ENCODE data around the gene TRPT1. TPM values are rescaled to one million over a fixed set of nuclear protein-coding genes. Genes with fewer than 3 reads are reported as not detected.
A peak's percentile ranks its signal among the peaks of the same experiment; 100 is the strongest.

TRPT1 gene
- total RNA-seq, 1 donor from 2014 or later = 53.2 TPM

GRCh38 chr11:64204464-64204989, 21.5 kb downstream of the TRPT1 start:
- Histone ChIP-seq H3K9me3 (ENCODE audit: control insufficient read depth in 3 of 3, low read length in 3 of 3) (no peaks in the 10 kb centered on the region), H3K27me3 (ENCODE audit: control insufficient read depth in 3 of 3, insufficient read depth in 3 of 3, low read length in 3 of 3) (no peaks in the 10 kb centered on the region), H3K9ac (ENCODE audit: low read depth in 1 of 3, low read length in 3 of 3) (peak overlapping the region in 1 of 3 donors; percentile 8), H3K27ac (ENCODE audit: low read depth, low read length) (no peak overlapping the region), H3K4me3 (ENCODE audit: low read length in 3 of 3) (no peak overlapping the region), H3K36me3 (ENCODE audit: control insufficient read depth in 3 of 3, insufficient read depth in 3 of 3, low read length in 3 of 3) (peaks cover 41 to 49% (median 49%) of the 10 kb centered on the region in 3 donors), H3K4me1 (ENCODE audit: control insufficient read depth in 3 of 3, insufficient read depth in 3 of 3, low read length in 3 of 3) (peaks cover 17 to 43% (median 37%) of the 10 kb centered on the region in 3 donors)

- no peaks in the 10 kb centered on the region for H3K9me3 ChIP-seq (ENCODE audit: control insufficient read depth in 3 of 3, low read length in 3 of 3)
- H3K27me3 ChIP-seq (ENCODE audit: control insufficient read depth in 3 of 3, insufficient read depth in 3 of 3, low read length in 3 of 3) = no peaks in the 10 kb centered on the region
- H3K27ac ChIP-seq (ENCODE audit: low read depth, low read length) = no peak overlapping the region
- H3K36me3 ChIP-seq (ENCODE audit: control insufficient read depth in 3 of 3, insufficient read depth in 3 of 3, low read length in 3 of 3) = peaks cover 41 to 49% (median 49%) of the 10 kb centered on the region in 3 donors
- peaks cover 17 to 43% (median 37%) of the 10 kb centered on the region in 3 donors for H3K4me1 ChIP-seq (ENCODE audit: control insufficient read depth in 3 of 3, insufficient read depth in 3 of 3, low read length in 3 of 3)
- H3K9ac ChIP-seq (ENCODE audit: low read depth in 1 of 3, low read length in 3 of 3) = peak overlapping the region in 1 of 3 donors; percentile 8
- H3K4me3 ChIP-seq (ENCODE audit: low read length in 3 of 3) = no peak overlapping the region
Observed at GRCh38 chr11:64204080-64204440, 21.9 kb downstream of the TRPT1 start.

GRCh38 chr11:64203421-64204079, 22.4 kb downstream of the TRPT1 start:
- Histone ChIP-seq H3K9me3 (ENCODE audit: control insufficient read depth in 3 of 3, low read length in 3 of 3) (no peaks in the 10 kb centered on the region), H3K36me3 (ENCODE audit: control insufficient read depth in 3 of 3, insufficient read depth in 3 of 3, low read length in 3 of 3) (peaks cover 41 to 52% (median 51%) of the 10 kb centered on the region in 3 donors), H3K27me3 (ENCODE audit: control insufficient read depth in 3 of 3, insufficient read depth in 3 of 3, low read length in 3 of 3) (no peaks in the 10 kb centered on the region), H3K4me3 (ENCODE audit: low read length in 3 of 3) (no peak overlapping the region), H3K27ac (ENCODE audit: low read depth, low read length) (no peak overlapping the region), H3K4me1 (ENCODE audit: control insufficient read depth in 3 of 3, insufficient read depth in 3 of 3, low read length in 3 of 3) (peaks cover 17 to 41% (median 32%) of the 10 kb centered on the region in 3 donors), H3K9ac (ENCODE audit: low read depth in 1 of 3, low read length in 3 of 3) (no peak overlapping the region)

GRCh38 chr11:64202992-64203391, 23.0 kb downstream of the TRPT1 start:
- no peaks in the 10 kb centered on the region for H3K9me3 ChIP-seq (ENCODE audit: control insufficient read depth in 3 of 3, low read length in 3 of 3)

GRCh38 chr11:64201543-64201942, 24.4 kb downstream of the TRPT1 start:
- Histone ChIP-seq H3K27me3 (ENCODE audit: control insufficient read depth in 3 of 3, insufficient read depth in 3 of 3, low read length in 3 of 3) (no peaks in the 10 kb centered on the region), H3K36me3 (ENCODE audit: control insufficient read depth in 3 of 3, insufficient read depth in 3 of 3, low read length in 3 of 3) (peaks cover 59 to 69% (median 67%) of the 10 kb centered on the region in 3 donors), H3K4me3 (ENCODE audit: low read length in 3 of 3) (no peak overlapping the region), H3K9me3 (ENCODE audit: control insufficient read depth in 3 of 3, low read length in 3 of 3) (no peaks in the 10 kb centered on the region), H3K27ac (ENCODE audit: low read depth, low read length) (no peak overlapping the region), H3K9ac (ENCODE audit: low read depth in 1 of 3, low read length in 3 of 3) (no peak overlapping the region), H3K4me1 (ENCODE audit: control insufficient read depth in 3 of 3, insufficient read depth in 3 of 3, low read length in 3 of 3) (peaks cover 12 to 25% (median 25%) of the 10 kb centered on the region in 3 donors)

More at GRCh38 chr11:64202992-64203391, 23.0 kb downstream of the TRPT1 start:
- H3K4me1 ChIP-seq (ENCODE audit: control insufficient read depth in 3 of 3, insufficient read depth in 3 of 3, low read length in 3 of 3) = peaks cover 17 to 38% (median 31%) of the 10 kb centered on the region in 3 donors
- H3K4me3 ChIP-seq (ENCODE audit: low read length in 3 of 3) = no peak overlapping the region
- H3K27me3 ChIP-seq (ENCODE audit: control insufficient read depth in 3 of 3, insufficient read depth in 3 of 3, low read length in 3 of 3) = no peaks in the 10 kb centered on the region
- H3K27ac ChIP-seq (ENCODE audit: low read depth, low read length) = no peak overlapping the region
- peak overlapping the region in 1 of 3 donors; percentile 0 for H3K9ac ChIP-seq (ENCODE audit: low read depth in 1 of 3, low read length in 3 of 3)
- H3K36me3 ChIP-seq (ENCODE audit: control insufficient read depth in 3 of 3, insufficient read depth in 3 of 3, low read length in 3 of 3) = peaks cover 44 to 57% (median 57%) of the 10 kb centered on the region in 3 donors

GRCh38 chr11:64198511-64198910, 27.5 kb downstream of the TRPT1 start:
- Histone ChIP-seq H3K9ac (ENCODE audit: low read depth in 1 of 3, low read length in 3 of 3) (no peak overlapping the region), H3K36me3 (ENCODE audit: control insufficient read depth in 3 of 3, insufficient read depth in 3 of 3, low read length in 3 of 3) (peaks cover 76 to 85% (median 84%) of the 10 kb centered on the region in 3 donors), H3K27ac (ENCODE audit: low read depth, low read length) (no peak overlapping the region), H3K27me3 (ENCODE audit: control insufficient read depth in 3 of 3, insufficient read depth in 3 of 3, low read length in 3 of 3) (no peaks in the 10 kb centered on the region), H3K4me3 (ENCODE audit: low read length in 3 of 3) (no peak overlapping the region), H3K9me3 (ENCODE audit: control insufficient read depth in 3 of 3, low read length in 3 of 3) (no peaks in the 10 kb centered on the region), H3K4me1 (ENCODE audit: control insufficient read depth in 3 of 3, insufficient read depth in 3 of 3, low read length in 3 of 3) (peaks cover 2 to 8% (median 6%) of the 10 kb centered on the region in 3 donors)

GRCh38 chr11:64196626-64197025, 29.4 kb downstream of the TRPT1 start:
- Histone ChIP-seq H3K36me3 (ENCODE audit: control insufficient read depth in 3 of 3, insufficient read depth in 3 of 3, low read length in 3 of 3) (peaks cover 71 to 83% (median 77%) of the 10 kb centered on the region in 3 donors), H3K27me3 (ENCODE audit: control insufficient read depth in 3 of 3, insufficient read depth in 3 of 3, low read length in 3 of 3) (no peaks in the 10 kb centered on the region), H3K9ac (ENCODE audit: low read depth in 1 of 3, low read length in 3 of 3) (no peak overlapping the region), H3K27ac (ENCODE audit: low read depth, low read length) (no peak overlapping the region), H3K9me3 (ENCODE audit: control insufficient read depth in 3 of 3, low read length in 3 of 3) (no peaks in the 10 kb centered on the region), H3K4me1 (ENCODE audit: control insufficient read depth in 3 of 3, insufficient read depth in 3 of 3, low read length in 3 of 3) (no peaks in the 10 kb centered on the region), H3K4me3 (ENCODE audit: low read length in 3 of 3) (no peak overlapping the region)

- no peaks in the 10 kb centered on the region for H3K27me3 ChIP-seq (ENCODE audit: control insufficient read depth in 3 of 3, insufficient read depth in 3 of 3, low read length in 3 of 3)
- no peak overlapping the region for H3K9ac ChIP-seq (ENCODE audit: low read depth in 1 of 3, low read length in 3 of 3)
- no peaks in the 10 kb centered on the region for H3K9me3 ChIP-seq (ENCODE audit: control insufficient read depth in 3 of 3, low read length in 3 of 3)
- H3K4me1 ChIP-seq (ENCODE audit: control insufficient read depth in 3 of 3, insufficient read depth in 3 of 3, low read length in 3 of 3) = peaks cover 0 to 3% (median 0%) of the 10 kb centered on the region in 3 donors
- no peak overlapping the region for H3K27ac ChIP-seq (ENCODE audit: low read depth, low read length)
- H3K4me3 ChIP-seq (ENCODE audit: low read length in 3 of 3) = no peak overlapping the region
- peaks cover 44 to 54% (median 47%) of the 10 kb centered on the region in 3 donors for H3K36me3 ChIP-seq (ENCODE audit: control insufficient read depth in 3 of 3, insufficient read depth in 3 of 3, low read length in 3 of 3)
Observed at GRCh38 chr11:64192434-64192833, 33.6 kb downstream of the TRPT1 start.

GRCh38 chr11:64186492-64187165, 39.4 kb downstream of the TRPT1 start:
- Histone ChIP-seq H3K27ac (ENCODE audit: low read depth, low read length) (no peak overlapping the region), H3K36me3 (ENCODE audit: control insufficient read depth in 3 of 3, insufficient read depth in 3 of 3, low read length in 3 of 3) (peaks cover 0 to 4% (median 0%) of the 10 kb centered on the region in 3 donors), H3K27me3 (ENCODE audit: control insufficient read depth in 3 of 3, insufficient read depth in 3 of 3, low read length in 3 of 3) (no peaks in the 10 kb centered on the region), H3K4me3 (ENCODE audit: low read length in 3 of 3) (no peak overlapping the region), H3K9ac (ENCODE audit: low read depth in 1 of 3, low read length in 3 of 3) (no peak overlapping the region), H3K4me1 (ENCODE audit: control insufficient read depth in 3 of 3, insufficient read depth in 3 of 3, low read length in 3 of 3) (peaks cover 23 to 37% (median 32%) of the 10 kb centered on the region in 3 donors), H3K9me3 (ENCODE audit: control insufficient read depth in 3 of 3, low read length in 3 of 3) (no peaks in the 10 kb centered on the region)

All from skeletal muscle tissue (tissue), 4 donors.